Keratinocyte (primary cell): ENCODE measurements around the gene RANBP17. TPM values are rescaled to one million over a fixed set of nuclear protein-coding genes. Genes with fewer than 3 reads are reported as not detected.

Experiments used
- DNase-seq: peaks from one replicate; pipeline ENCODE4 v3.0.0-alpha.2; 2011; ENCODE audit warnings: low read depth, missing footprints, low spot score
- FAIRE-seq: peaks from 2 replicates; lab custom pipeline; 2011; peaks lifted over from hg19 to GRCh38; lab: Jason Lieb, UNC
- H2AFZ ChIP-seq: 2 replicates; pipeline ENCODE4 v1.6.0; 2012; ENCODE audit warnings: low read length, control low read depth, inconsistent platforms; ENCODE audit not compliant: control insufficient read depth
- H3K27ac ChIP-seq: 2 replicates; pipeline ENCODE4 v1.5.1; 2011; ENCODE audit warnings: low read length; ENCODE audit not compliant: control insufficient read depth, insufficient read depth
- H3K27me3 ChIP-seq: 3 replicates; pipeline ENCODE4 v1.6.0; 2011; ENCODE audit warnings: low read length; ENCODE audit not compliant: control insufficient read depth, insufficient read depth; ENCODE audit errors: extremely low read depth
- H3K36me3 ChIP-seq, 2 experiments: 2 replicates in 1 of 2; 3 replicates in 1 of 2; pipeline ENCODE4 v1.5.1; 2011; ENCODE audit warnings: low read length in 2 of 2, mild to moderate bottlenecking in 1 of 2; ENCODE audit not compliant: control insufficient read depth in 2 of 2, insufficient read depth in 2 of 2; ENCODE audit errors: extremely low read depth in 1 of 2
- H3K4me1 ChIP-seq: 3 replicates; pipeline ENCODE4 v1.5.1; 2011; ENCODE audit warnings: low read length; ENCODE audit not compliant: control insufficient read depth, insufficient read depth; ENCODE audit errors: extremely low read depth
- H3K4me2 ChIP-seq: 3 replicates; pipeline ENCODE4 v1.6.0; 2011; ENCODE audit warnings: low read depth, low read length; ENCODE audit not compliant: control insufficient read depth, insufficient read depth; ENCODE audit errors: extremely low read depth
- H3K4me3 ChIP-seq, 3 experiments: fragments of 200-600 bp in 1 of 3; sonication (generic) in 1 of 3; 2 replicates in 2 of 3; 3 replicates in 1 of 3; pipeline ENCODE4 v1.5.1; 2011 to 2016; ENCODE audit warnings: low read length in 3 of 3, mild to moderate bottlenecking in 3 of 3, control low read depth in 2 of 3, inconsistent platforms in 1 of 3, low read depth in 1 of 3, mixed read lengths in 1 of 3, mixed run types in 1 of 3, moderate library complexity in 1 of 3; ENCODE audit not compliant: control insufficient read depth in 2 of 3, insufficient read depth in 2 of 3; ENCODE audit errors: extremely low read depth in 1 of 3
- H3K79me2 ChIP-seq: 2 replicates; pipeline ENCODE4 v1.6.0; 2012; ENCODE audit warnings: low read length; ENCODE audit not compliant: control insufficient read depth, insufficient read depth
- H3K9ac ChIP-seq: 3 replicates; pipeline ENCODE4 v1.6.0; 2011; ENCODE audit warnings: low read length; ENCODE audit not compliant: control insufficient read depth, insufficient read depth; ENCODE audit errors: extremely low read depth
- H3K9me1 ChIP-seq: 3 replicates; pipeline ENCODE4 v1.6.0; 2011; ENCODE audit warnings: low read length; ENCODE audit not compliant: control insufficient read depth, insufficient read depth; ENCODE audit errors: extremely low read depth
- H3K9me3 ChIP-seq: 2 replicates; pipeline ENCODE4 v1.5.1; 2012; ENCODE audit warnings: low read depth, low read length; ENCODE audit not compliant: control insufficient read depth
- H4K20me1 ChIP-seq: 3 replicates; pipeline ENCODE4 v1.6.0; 2011; ENCODE audit warnings: low read length; ENCODE audit not compliant: control insufficient read depth, insufficient read depth; ENCODE audit errors: extremely low read depth
- CTCF ChIP-seq, 3 experiments: IDR thresholded peaks in 1 of 3; conservative IDR thresholded peaks in 1 of 3; optimal IDR thresholded peaks in 1 of 3; 2 replicates in 2 of 3; 3 replicates in 1 of 3; pipeline versions ENCODE3 to v1.5.1; 2011; ENCODE audit warnings: low read length in 3 of 3, mild to moderate bottlenecking in 3 of 3, moderate library complexity in 2 of 3, control low read depth in 1 of 3, inconsistent platforms in 1 of 3; ENCODE audit not compliant: insufficient read depth in 2 of 3; ENCODE audit errors: extremely low read depth in 1 of 3
- EZH2 ChIP-seq: IDR thresholded peaks from one replicate; pipeline ENCODE4 v1.6.1; 2012; ENCODE audit warnings: inconsistent platforms, mild to moderate bottlenecking, low read length, moderate library complexity
- dilution Hi-C: fragments of 300-500 bp; cut with MboI; formaldehyde crosslinking; loops from one replicate; pipeline ENCODE4 v1.7.0; 2020; ENCODE audit warnings: low sequenced_read_pairs; ENCODE audit not compliant: extremely low pct_ligation_motif_present
- polyA plus RNA-seq, 5 experiments: library from polyadenylated mRNA; depleted of rRNA in 3 of 5; stranded (reverse) in 3 of 5; stranded (forward) in 1 of 5; unstranded in 1 of 5; fragments of >200 nt; gene quantifications; 1 replicate in 1 of 5; 2 replicates in 3 of 5; 3 replicates in 1 of 5; pipeline versions ENCODE4 v1.2.1 to v1.2.3, GENCODE V29; 2011 to 2012; ENCODE audit warnings: missing spikeins in 2 of 5, low read depth in 1 of 5, low replicate concordance in 1 of 5

The RANBP17 gene
- polyA plus RNA-seq, 1 donor (not counting 4 experiments of a cell fraction or from before 2014, with no cell fraction given) = 0.97 TPM

GRCh38 chr5:171115519-171115918 lies 253.7 kb downstream of the RANBP17 start:
- H3K4me1 ChIP-seq = no peaks in the 10 kb centered on the region
- H3K27me3 ChIP-seq = no peaks in the 10 kb centered on the region
- dilution Hi-C loops = no loop called here
- H3K36me3 ChIP-seq = no peaks in the 10 kb centered on the region
- H3K27ac ChIP-seq = no peak overlapping the region
- H3K79me2 ChIP-seq = no peaks in the 10 kb centered on the region
- H3K4me3 ChIP-seq = no peak overlapping the region
- FAIRE-seq (no peak), DNase-seq (no peak)
- no peak for TF ChIP-seq EZH2
- no peak for TF ChIP-seq CTCF (optimal IDR thresholded peaks at IDR 0.05 in 1 of 3, IDR thresholded peaks at IDR 0.05 in 1 of 3, conservative IDR thresholded peaks at IDR 0.05 in 1 of 3; ENCODE audit: extremely low read depth in 1 of 3, insufficient read depth in 2 of 3, low read length in 3 of 3)
- H3K9me3 ChIP-seq = no peaks in the 10 kb centered on the region
- H3K4me2 ChIP-seq = no peak overlapping the region
- H2AFZ ChIP-seq = no peak overlapping the region
- no peaks in the 10 kb centered on the region for H4K20me1 ChIP-seq
- no peaks in the 10 kb centered on the region for H3K9me1 ChIP-seq
- no peak overlapping the region for H3K9ac ChIP-seq

GRCh38 chr5:171116719-171117118 lies 254.9 kb downstream of the RANBP17 start:
- Histone ChIP-seq H3K9me3 (no peaks in the 10 kb centered on the region), H3K79me2 (no peaks in the 10 kb centered on the region), H3K9me1 (no peaks in the 10 kb centered on the region), H3K27me3 (no peaks in the 10 kb centered on the region), H3K27ac (no peak overlapping the region), H3K4me2 (no peak overlapping the region), H4K20me1 (no peaks in the 10 kb centered on the region), H3K36me3 (no peaks in the 10 kb centered on the region), H3K4me1 (no peaks in the 10 kb centered on the region), H3K9ac (no peak overlapping the region), H2AFZ (no peak overlapping the region), H3K4me3 (no peak overlapping the region)
- FAIRE-seq (no peak), DNase-seq (no peak)
- dilution Hi-C loops = no loop called here
- no peak for TF ChIP-seq EZH2
- TF ChIP-seq CTCF (optimal IDR thresholded peaks at IDR 0.05 in 1 of 3, IDR thresholded peaks at IDR 0.05 in 1 of 3, conservative IDR thresholded peaks at IDR 0.05 in 1 of 3; ENCODE audit: extremely low read depth in 1 of 3, insufficient read depth in 2 of 3, low read length in 3 of 3) = no peak
